H1 (cell line): ENCODE results near the gene SLC17A1. TPM values are rescaled to one million over a fixed set of nuclear protein-coding genes. Genes with fewer than 3 reads are reported as not detected.

Experiments used
- CTCF ChIA-PET: fragments of 300-600 bp; sonication (Branson Sonifier 250); formaldehyde crosslinking; loops from one replicate; lab custom pipeline; 2021; ENCODE audit not compliant: partially characterized antibody; lab: Charles Lee
- POLR2A ChIA-PET: fragments of 300-600 bp; sonication (Branson Sonifier 250); formaldehyde crosslinking; loops from one replicate; lab custom pipeline; 2021; ENCODE audit warnings: inconsistent platforms; ENCODE audit not compliant: partially characterized antibody; lab: Charles Lee
- DNase-seq, 2 experiments: peaks; one replicate each; pipeline versions ENCODE4 v3.0.0 to v3.0.0-alpha.2; 2010 to 2022; ENCODE audit warnings: low spot score in 2 of 2, low read depth in 1 of 2, mixed read lengths in 1 of 2
- FAIRE-seq: peaks from 2 replicates; lab custom pipeline; 2011; peaks lifted over from hg19 to GRCh38; lab: Jason Lieb, UNC
- H2AFZ ChIP-seq: 2 replicates; pipeline ENCODE4 v1.8.1; 2012; ENCODE audit warnings: low read length, inconsistent platforms
- H2AK5ac ChIP-seq: 2 replicates; pipeline ENCODE4 v1.6.1; 2013; ENCODE audit warnings: low read depth, low read length
- H2BK120ac ChIP-seq: replicated peaks from 2 replicates; pipeline ENCODE3; 2013; ENCODE audit warnings: low read depth, low read length, inconsistent platforms
- H2BK12ac ChIP-seq: 2 replicates; pipeline ENCODE4 v1.6.1; 2013; ENCODE audit warnings: low read depth, low read length
- H2BK15ac ChIP-seq: 2 replicates; pipeline ENCODE4 v1.6.1; 2013; ENCODE audit warnings: low read length
- H2BK20ac ChIP-seq: 2 replicates; pipeline ENCODE4 v1.6.1; 2013; ENCODE audit warnings: low read length
- H2BK5ac ChIP-seq: 2 replicates; pipeline ENCODE4 v1.6.1; 2013; ENCODE audit warnings: low read depth, low read length
- H3K14ac ChIP-seq: 2 replicates; pipeline ENCODE4 v1.6.1; 2013; ENCODE audit warnings: inconsistent platforms; ENCODE audit not compliant: insufficient read length
- H3K18ac ChIP-seq: 2 replicates; pipeline ENCODE4 v1.6.1; 2013; ENCODE audit warnings: low read length; ENCODE audit errors: extremely low read depth
- H3K23ac ChIP-seq: 2 replicates; pipeline ENCODE4 v1.6.1; 2013; ENCODE audit warnings: inconsistent platforms; ENCODE audit not compliant: insufficient read length
- H3K23me2 ChIP-seq: 2 replicates; pipeline ENCODE4 v1.6.1; 2013; ENCODE audit warnings: low read depth, low read length
- H3K27ac ChIP-seq: 2 replicates; pipeline ENCODE4 v1.6.1; 2011; ENCODE audit warnings: low read depth, low read length, inconsistent platforms
- H3K27me3 ChIP-seq, 4 experiments: replicated peaks in 1 of 4; 1 replicate in 1 of 4; 2 replicates in 3 of 4; pipeline versions ENCODE4 v1.6.1 to v1.8.1; 2011 to 2013; ENCODE audit warnings: low read length in 3 of 4, mild to moderate bottlenecking in 3 of 4, inconsistent platforms in 2 of 4, mixed read lengths in 2 of 4, moderate library complexity in 1 of 4; ENCODE audit not compliant: control insufficient read depth in 3 of 4, insufficient read depth in 3 of 4; ENCODE audit errors: extremely low read depth in 1 of 4
- H3K36me3 ChIP-seq, 4 experiments: 2 replicates each; pipeline versions ENCODE4 v1.6.1 to v1.8.1; 2011 to 2013; ENCODE audit warnings: mild to moderate bottlenecking in 4 of 4, low read length in 3 of 4, moderate library complexity in 2 of 4, control low read depth in 1 of 4, inconsistent platforms in 1 of 4; ENCODE audit not compliant: insufficient read depth in 4 of 4, control insufficient read depth in 2 of 4
- H3K4ac ChIP-seq: replicated peaks from 2 replicates; pipeline ENCODE3; 2013; ENCODE audit warnings: low read length, low read depth, mixed read lengths, inconsistent platforms; ENCODE audit not compliant: insufficient read length
- H3K4me1 ChIP-seq, 4 experiments: replicated peaks in 1 of 4; 1 replicate in 1 of 4; 2 replicates in 3 of 4; pipeline versions ENCODE4 v1.6.1 to v1.8.1; 2011 to 2013; ENCODE audit warnings: low read length in 3 of 4, inconsistent platforms in 2 of 4, mixed read lengths in 1 of 4; ENCODE audit not compliant: insufficient read depth in 4 of 4, control insufficient read depth in 3 of 4
- H3K4me2 ChIP-seq, 2 experiments: 2 replicates each; pipeline versions ENCODE4 v1.6.1 to v1.8.1; 2011 to 2013; ENCODE audit warnings: low read depth in 2 of 2, low read length in 2 of 2, control low read depth in 1 of 2, inconsistent platforms in 1 of 2, mild to moderate bottlenecking in 1 of 2; ENCODE audit not compliant: insufficient read depth in 1 of 2
- H3K4me3 ChIP-seq, 4 experiments: fragments of 200-600, 300-600 bp in 1 of 4; sonication (generic), shearing (Covaris generic), sonication (Bioruptor Twin) in 1 of 4; 2 replicates each; pipeline versions ENCODE4 v1.5.1 to v1.8.1; 2011 to 2016; ENCODE audit warnings: low read length in 4 of 4, low read depth in 3 of 4, control low read depth in 2 of 4, inconsistent platforms in 2 of 4, mild to moderate bottlenecking in 2 of 4, mixed read lengths in 1 of 4, moderate library complexity in 1 of 4; ENCODE audit not compliant: insufficient read depth in 2 of 4; ENCODE audit errors: extremely low read depth in 1 of 4
- H3K56ac ChIP-seq: replicated peaks from 2 replicates; pipeline ENCODE3; 2013; ENCODE audit warnings: low read depth, mild to moderate bottlenecking, mixed read lengths, low read length, inconsistent platforms; ENCODE audit not compliant: insufficient read length
- H3K79me1 ChIP-seq: 2 replicates; pipeline ENCODE4 v1.6.1; 2013; ENCODE audit warnings: low read depth, low read length, control low read depth
- H3K79me2 ChIP-seq, 2 experiments: 2 replicates each; pipeline versions ENCODE4 v1.6.1 to v1.8.1; 2012 to 2013; ENCODE audit warnings: low read length in 2 of 2, mild to moderate bottlenecking in 2 of 2, inconsistent platforms in 1 of 2; ENCODE audit not compliant: insufficient read depth in 2 of 2, control insufficient read depth in 1 of 2
- H3K9ac ChIP-seq, 4 experiments: replicated peaks in 1 of 4; 1 replicate in 1 of 4; 2 replicates in 3 of 4; pipeline versions ENCODE4 v1.6.1 to v1.8.1; 2011 to 2013; ENCODE audit warnings: low read depth in 3 of 4, low read length in 3 of 4, control low read depth in 2 of 4, mild to moderate bottlenecking in 2 of 4, moderate library complexity in 2 of 4, inconsistent platforms in 1 of 4; ENCODE audit errors: extremely low read depth in 1 of 4
- H3K9me3 ChIP-seq, 2 experiments: 2 replicates each; pipeline versions ENCODE4 v1.6.1 to v1.8.1; 2012 to 2013; ENCODE audit warnings: mild to moderate bottlenecking in 2 of 2, moderate library complexity in 2 of 2, control low read depth in 1 of 2, inconsistent platforms in 1 of 2, low read depth in 1 of 2, low read length in 1 of 2, mixed read lengths in 1 of 2; ENCODE audit not compliant: insufficient read depth in 2 of 2
- H4K20me1 ChIP-seq, 2 experiments: replicated peaks in 1 of 2; 2 replicates each; pipeline versions ENCODE3 to v1.8.1; 2011 to 2013; ENCODE audit warnings: inconsistent platforms in 2 of 2, low read length in 2 of 2, mild to moderate bottlenecking in 1 of 2; ENCODE audit not compliant: insufficient read depth in 2 of 2, control insufficient read depth in 1 of 2
- H4K5ac ChIP-seq: 2 replicates; pipeline ENCODE4 v1.6.1; 2013; ENCODE audit warnings: low read length, low read depth, mixed read lengths, inconsistent platforms; ENCODE audit not compliant: insufficient read length
- H4K8ac ChIP-seq: 2 replicates; pipeline ENCODE4 v1.8.0; 2013; ENCODE audit warnings: mild to moderate bottlenecking, moderate library complexity, low read length, inconsistent platforms; ENCODE audit not compliant: insufficient read depth; ENCODE audit errors: extremely low read depth
- H4K91ac ChIP-seq: replicated peaks from 2 replicates; pipeline ENCODE3; 2013; ENCODE audit warnings: low read length, mixed read lengths, inconsistent platforms; ENCODE audit not compliant: insufficient read length
- RAD21 ChIP-seq, 2 experiments: IDR thresholded peaks in 1 of 2; conservative IDR thresholded peaks in 1 of 2; 2 replicates each; pipeline ENCODE4 v1.6.1; 2011; ENCODE audit warnings: low read depth in 2 of 2, low read length in 2 of 2, improper control_type of control experiment in 1 of 2, inconsistent platforms in 1 of 2, mild to moderate bottlenecking in 1 of 2, moderate library complexity in 1 of 2
- TAF7 ChIP-seq: optimal IDR thresholded peaks from 2 replicates; pipeline ENCODE3; 2011; ENCODE audit warnings: low read depth, mild to moderate bottlenecking, inconsistent platforms, low read length, moderate library complexity, borderline replicate concordance
- ZNF274 ChIP-seq: IDR thresholded peaks from 2 replicates; pipeline ENCODE4 v1.7.0; 2012; ENCODE audit warnings: low read length, borderline replicate concordance; ENCODE audit errors: extremely low read depth
- WGBS, 2 experiments: shearing (Covaris generic) in 1 of 2; methylation state at CpG; one replicate each; pipeline versions ENCODE4 v1.1.6 to v1.1.7; 2013 to 2015; ENCODE audit warnings: low lambda C conversion rate in 2 of 2, mixed read lengths in 2 of 2, inconsistent platforms in 1 of 2, low coverage in 1 of 2, missing lambda C conversion rate in 1 of 2; ENCODE audit not compliant: insufficient replicate concordance in 2 of 2, insufficient coverage in 1 of 2, insufficient read length in 1 of 2; ENCODE audit errors: extremely low coverage in 1 of 2, missing lambda C conversion rate in 1 of 2; 5-methylcytosine and 5-hydroxymethylcytosine counted together
- polyA plus RNA-seq, 7 experiments: library from polyadenylated mRNA; depleted of rRNA in 3 of 7; stranded (reverse) in 5 of 7; unstranded in 2 of 7; fragments of >200 nt in 5 of 7; fragments of 200-250 nt in 2 of 7; gene quantifications; 1 replicate in 5 of 7; 2 replicates in 1 of 7; 4 replicates in 1 of 7; pipeline versions ENCODE4 v1.2.1 to v1.2.3, GENCODE V29; 2011 to 2013; ENCODE audit warnings: missing spikeins in 2 of 7, mixed read lengths in 2 of 7
- total RNA-seq: library from RNA; stranded (reverse); fragmentation: NEBNext Ultra II Directional; extraction: Animal tissue kit (Norgen Biotek cat#: 25700); gene quantifications from 2 replicates; pipeline ENCODE4 v1.2.1, GENCODE V29; 2021
- TF ChIP-seq, protein P1 (sequence below), 3 experiments: IDR thresholded peaks; 1 replicate in 2 of 3; 2 replicates in 1 of 3; pipeline versions ENCODE4 v1.5.1 to v1.6.1; 2011; ENCODE audit warnings: low read length in 3 of 3, mild to moderate bottlenecking in 3 of 3, inconsistent platforms in 2 of 3, low read depth in 1 of 3, moderate library complexity in 1 of 3; ENCODE audit not compliant: insufficient read depth in 1 of 3; ENCODE audit errors: control extremely low read depth in 1 of 3

The SLC17A1 gene
- total and polyA plus RNA-seq, 2 of the 8 experiments (the other 6 are each of a cell fraction or from before 2014, with no cell fraction given): not detected

DNA sequence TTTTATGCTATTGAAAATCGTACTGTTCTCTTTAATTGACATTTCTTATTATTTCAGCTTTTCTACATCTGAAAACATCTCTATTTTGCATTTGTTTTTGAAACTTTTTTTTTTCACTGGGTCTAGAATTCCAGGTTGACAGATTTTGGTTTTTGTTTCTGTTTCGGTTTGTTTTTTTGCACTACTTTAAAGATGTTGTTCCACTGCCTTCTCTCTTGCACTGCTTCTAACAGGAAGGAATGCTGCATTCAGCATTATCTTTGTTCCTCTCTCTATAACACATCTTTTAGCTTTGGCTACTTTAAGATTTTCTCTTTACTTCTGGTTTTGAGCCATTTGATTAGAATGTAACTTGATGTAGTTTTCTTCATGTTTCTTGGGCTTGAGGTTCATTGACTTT, 20.1 kb upstream of the SLC17A1 start:
- Histone ChIP-seq H3K23ac (no peak overlapping the region), H2BK12ac (no peak overlapping the region), H3K9me3 (no peaks in the 10 kb centered on the region), H4K20me1 (no peaks in the 10 kb centered on the region), H3K27ac (no peak overlapping the region), H2AK5ac (no peak overlapping the region), H3K4me1 (peaks cover 0 to 4% (median 0%) of the 10 kb centered on the region in 4 experiments; a peak in 1 of 7 replicates), H2BK20ac (no peak overlapping the region)
- POLR2A ChIA-PET: no interaction called here
- no peak for DNase-seq
- CTCF ChIA-PET: no interaction called here
- TF ChIP-seq ZNF274 (no peak), RAD21 (IDR thresholded peaks at IDR 0.05 in 1 of 2, conservative IDR thresholded peaks at IDR 0.05 in 1 of 2; ENCODE audit: low read depth in 2 of 2, low read length in 2 of 2) (no peak), TAF7 (no peak)
- TF ChIP-seq, protein P1, sequence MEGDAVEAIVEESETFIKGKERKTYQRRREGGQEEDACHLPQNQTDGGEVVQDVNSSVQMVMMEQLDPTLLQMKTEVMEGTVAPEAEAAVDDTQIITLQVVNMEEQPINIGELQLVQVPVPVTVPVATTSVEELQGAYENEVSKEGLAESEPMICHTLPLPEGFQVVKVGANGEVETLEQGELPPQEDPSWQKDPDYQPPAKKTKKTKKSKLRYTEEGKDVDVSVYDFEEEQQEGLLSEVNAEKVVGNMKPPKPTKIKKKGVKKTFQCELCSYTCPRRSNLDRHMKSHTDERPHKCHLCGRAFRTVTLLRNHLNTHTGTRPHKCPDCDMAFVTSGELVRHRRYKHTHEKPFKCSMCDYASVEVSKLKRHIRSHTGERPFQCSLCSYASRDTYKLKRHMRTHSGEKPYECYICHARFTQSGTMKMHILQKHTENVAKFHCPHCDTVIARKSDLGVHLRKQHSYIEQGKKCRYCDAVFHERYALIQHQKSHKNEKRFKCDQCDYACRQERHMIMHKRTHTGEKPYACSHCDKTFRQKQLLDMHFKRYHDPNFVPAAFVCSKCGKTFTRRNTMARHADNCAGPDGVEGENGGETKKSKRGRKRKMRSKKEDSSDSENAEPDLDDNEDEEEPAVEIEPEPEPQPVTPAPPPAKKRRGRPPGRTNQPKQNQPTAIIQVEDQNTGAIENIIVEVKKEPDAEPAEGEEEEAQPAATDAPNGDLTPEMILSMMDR (IDR thresholded peaks at IDR 0.05; ENCODE audit: control extremely low read depth in 1 of 3, insufficient read depth in 1 of 3, low read depth in 1 of 3, low read length in 3 of 3): no peak
- TF ChIP-seq, all 59 proteins: peak for 0
- Histone ChIP-seq H3K79me2 (no peaks in the 10 kb centered on the region), H3K18ac (no peak overlapping the region), H4K91ac (no peak overlapping the region), H2AFZ (no peak overlapping the region), H3K14ac (no peak overlapping the region), H3K36me3 (no peaks in the 10 kb centered on the region), H4K5ac (no peak overlapping the region), H3K23me2 (no peaks in the 10 kb centered on the region), H3K56ac (no peak overlapping the region), H4K8ac (no peak overlapping the region), H2BK5ac (no peak overlapping the region), H2BK120ac (no peak overlapping the region), H3K4me2 (no peak overlapping the region), H3K4ac (no peak overlapping the region), H2BK15ac (no peak overlapping the region), H3K9ac (no peak overlapping the region), H3K4me3 (no peak overlapping the region), H3K79me1 (no peaks in the 10 kb centered on the region), H3K27me3 (no peaks in the 10 kb centered on the region; a peak in 1 of 7 replicates)
- no peak for FAIRE-seq
- 81% methylated on average over 2 of the region's 2 CpGs; no CpG with 5 or more reads in 1 of the 2 experiments for WGBS, 2 experiments
